HT1080 (cell line): Measurements from ENCODE around the gene KLHDC10. TPM values are rescaled to one million over a fixed set of nuclear protein-coding genes. Genes with fewer than 3 reads are reported as not detected.
"Not testable (repeated sequence)": the region's sequence is repeated elsewhere in the genome, so short reads cannot be mapped to it uniquely, and the experiment has no call there.

ENCODE experiments used
- DNase-seq: peaks from one replicate; pipeline ENCODE4 v3.0.0-alpha.2; 2015; ENCODE audit warnings: low read depth
- total RNA-seq: library from RNA; depleted of rRNA; stranded (reverse); fragments of >200 nt; shearing (Covaris generic); gene quantifications from 2 replicates; pipeline ENCODE4 v1.2.3, GENCODE V29; 2014

Gene KLHDC10
- total RNA-seq, 1 experiment from 2014 or later, result 13.1 TPM

- DNase-seq, result no peak
These were observed 9.6 kb downstream of the KLHDC10 start for GRCh38 chr7:130079846-130080394.

GRCh38 chr7:130083497-130083896 is 13.2 kb downstream of the KLHDC10 start:
- DNase-seq, result not testable (repeated sequence)

DNA sequence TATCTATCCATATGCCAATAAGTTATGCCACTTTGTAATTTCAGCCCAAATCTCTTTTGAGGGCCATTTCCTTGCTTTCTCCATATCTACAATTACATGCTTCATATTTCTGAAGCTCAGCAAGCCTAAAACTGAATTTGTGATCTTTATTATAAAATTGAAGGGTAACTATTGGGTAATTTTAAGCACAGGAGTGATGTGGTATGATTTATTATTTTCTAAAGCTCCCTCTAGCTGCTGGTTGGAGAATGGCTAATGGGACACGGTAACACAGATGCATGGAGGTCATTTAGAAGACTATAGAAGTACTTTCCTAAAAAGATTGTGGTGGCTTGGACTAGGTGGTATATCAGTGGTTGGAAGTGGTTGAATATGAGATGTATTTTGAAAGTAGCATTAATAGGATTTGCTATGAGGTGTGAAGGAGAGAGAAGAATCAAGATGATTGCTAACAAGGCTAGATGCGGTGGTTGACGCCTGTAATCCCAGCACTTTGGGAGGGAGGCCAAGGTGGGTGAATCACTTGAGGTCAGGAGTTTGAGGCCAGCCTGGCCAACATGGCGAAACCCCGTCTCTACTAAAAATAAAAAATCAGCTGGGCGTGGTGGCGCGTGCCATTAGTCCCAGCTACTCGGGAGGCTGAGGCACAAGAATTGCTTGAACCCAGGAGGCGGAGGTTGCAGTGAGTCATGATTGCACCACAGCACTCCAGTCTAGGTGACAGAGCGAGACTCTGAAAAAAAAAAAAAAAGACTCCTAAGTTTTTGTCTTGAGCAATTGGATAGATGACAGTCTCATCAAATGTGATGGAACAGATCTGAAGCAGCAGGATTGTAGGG is 13.9 kb downstream of the KLHDC10 start:
- no peak for DNase-seq

GRCh38 chr7:130085235-130085634 is 14.9 kb downstream of the KLHDC10 start:
- not testable (repeated sequence) for DNase-seq

- no peak for DNase-seq
These were observed 16.6 kb downstream of the KLHDC10 start for GRCh38 chr7:130086938-130087337.

DNA sequence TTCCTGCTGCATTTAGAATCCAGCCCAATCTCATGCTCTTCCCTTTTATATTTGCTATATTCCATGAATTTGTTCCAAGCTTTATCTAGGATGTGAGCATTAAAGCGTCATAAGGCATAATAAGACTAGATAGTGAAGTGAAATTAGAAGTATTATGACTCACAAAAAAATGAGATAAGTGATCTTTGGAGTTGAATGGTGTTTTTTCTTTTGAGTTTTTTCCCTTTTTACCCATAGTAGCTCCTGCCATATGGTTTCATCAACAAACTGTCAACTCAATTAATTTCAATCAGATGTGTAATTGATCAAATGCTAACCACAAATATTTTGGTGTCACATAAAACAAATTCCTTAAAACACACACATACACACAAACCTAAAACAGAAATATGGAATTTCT is 17.0 kb downstream of the KLHDC10 start:
- no peak for DNase-seq

- DNase-seq, result no peak
These were observed 20.6 kb downstream of the KLHDC10 start for GRCh38 chr7:130090745-130091532.

- DNase-seq, result no peak
These were observed 21.7 kb downstream of the KLHDC10 start for GRCh38 chr7:130091999-130092398.

GRCh38 chr7:130092598-130092997 is 22.3 kb downstream of the KLHDC10 start:
- no peak for DNase-seq

- no peak for DNase-seq
These were observed 25.5 kb downstream of the KLHDC10 start for GRCh38 chr7:130095812-130096211.

- no peak for DNase-seq
These were observed 26.0 kb downstream of the KLHDC10 start for GRCh38 chr7:130096243-130096827.

GRCh38 chr7:130099331-130099730 is 29.0 kb downstream of the KLHDC10 start:
- DNase-seq, result no peak

- no peak for DNase-seq
These were observed 32.3 kb downstream of the KLHDC10 start for GRCh38 chr7:130102588-130102987.

DNA sequence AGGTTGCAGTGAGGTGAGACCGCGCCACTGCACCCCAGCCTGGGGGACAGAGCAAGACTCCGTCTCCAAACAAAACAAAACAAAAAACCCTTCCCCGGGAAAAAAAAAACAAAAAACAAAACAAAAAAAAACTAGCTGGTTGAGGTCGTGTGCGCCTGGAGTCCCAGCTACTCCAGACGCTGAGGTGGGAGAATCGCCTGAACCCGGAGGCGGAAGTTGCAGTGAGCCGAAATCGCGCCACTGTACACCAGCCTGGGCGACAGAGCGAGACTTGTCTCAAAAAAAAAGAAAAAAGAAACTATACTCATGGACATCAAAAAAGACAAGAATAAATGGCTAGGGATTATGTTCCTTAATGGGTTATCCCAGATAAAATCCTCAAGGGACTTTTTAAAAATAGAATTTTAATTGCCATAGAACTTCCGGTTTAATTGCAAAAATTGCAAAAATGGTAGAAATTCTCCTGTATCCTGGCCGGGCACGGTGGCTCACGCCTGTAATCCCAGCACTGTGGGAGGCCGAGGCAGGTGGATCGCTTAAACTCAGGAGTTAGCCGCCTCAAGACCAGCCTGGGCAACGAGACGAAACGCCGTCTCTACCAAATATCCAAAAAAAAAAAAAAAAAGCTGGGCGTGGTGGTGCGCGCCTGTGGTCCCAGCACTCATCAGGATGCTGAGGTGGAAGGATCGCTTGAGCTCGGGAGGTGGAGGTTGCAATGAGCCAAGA is 37.8 kb downstream of the KLHDC10 start:
- no peak for DNase-seq

DNA sequence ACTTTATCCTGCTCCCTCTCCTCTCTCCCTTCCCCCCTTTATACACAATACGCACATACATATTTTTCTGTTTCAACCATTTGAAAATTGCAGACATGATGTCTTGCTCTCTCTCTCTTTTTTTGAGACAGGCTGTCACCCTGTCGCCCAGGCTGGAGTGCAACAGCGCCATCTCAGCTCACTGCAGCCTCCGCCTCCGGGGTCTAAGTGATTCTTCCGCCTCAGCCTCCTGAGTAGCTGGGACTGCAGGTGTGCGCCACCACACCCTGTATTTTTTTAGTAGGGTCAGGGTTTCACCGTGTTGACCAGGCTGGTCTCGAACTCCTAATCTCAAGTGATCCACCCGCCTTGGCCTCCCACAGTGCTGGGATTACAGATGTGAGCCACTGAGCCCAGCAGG is 38.5 kb downstream of the KLHDC10 start:
- DNase-seq, result no peak

GRCh38 chr7:130112093-130112492 is 41.8 kb downstream of the KLHDC10 start:
- no peak for DNase-seq

GRCh38 chr7:130112662-130113425 is 42.5 kb downstream of the KLHDC10 start:
- no peak for DNase-seq

DNA sequence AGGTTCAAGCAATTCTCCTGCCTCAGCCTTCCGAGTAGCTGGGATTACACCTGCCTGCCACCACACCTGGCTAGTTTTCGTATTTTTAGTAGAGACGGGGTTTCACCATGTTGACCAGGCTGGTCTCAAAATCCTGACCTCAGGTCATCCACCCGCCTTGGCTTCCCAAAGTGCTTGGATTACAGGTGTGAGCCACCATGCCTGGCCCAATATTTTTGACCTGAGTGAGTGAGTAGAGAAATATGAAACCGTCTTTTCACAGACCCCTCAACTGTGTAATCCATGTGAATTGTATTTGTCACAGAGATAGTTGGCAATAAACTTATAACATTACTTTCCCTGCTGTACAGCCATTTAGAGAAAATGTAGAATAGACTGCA is 43.1 kb downstream of the KLHDC10 start:
- not testable (repeated sequence) for DNase-seq

DNA sequence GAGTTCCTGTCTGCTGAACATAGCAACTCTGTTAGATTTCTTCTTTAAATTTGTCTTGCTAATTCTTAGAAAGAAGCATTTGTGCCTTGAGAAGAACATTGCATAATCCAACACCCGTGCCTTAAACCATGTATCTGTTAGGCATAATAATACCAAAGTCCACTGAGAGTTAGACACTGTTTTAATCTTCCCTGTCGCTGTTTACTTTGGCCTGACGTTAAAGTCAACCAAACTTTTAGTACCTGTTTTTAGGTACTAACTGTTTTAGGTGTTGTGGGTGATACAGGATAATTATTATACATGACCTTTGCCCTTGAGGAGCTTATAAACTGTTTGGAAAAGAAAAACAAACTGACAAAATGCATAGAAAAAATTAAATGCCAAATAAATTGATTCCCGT is 43.6 kb downstream of the KLHDC10 start:
- no peak for DNase-seq

GRCh38 chr7:130114374-130114773 is 44.0 kb downstream of the KLHDC10 start:
- DNase-seq, result no peak
